Measurements from ENCODE around the gene NPFF. TPM values are rescaled to one million over a fixed set of nuclear protein-coding genes. Genes with fewer than 3 reads are reported as not detected.

Gene NPFF
- total RNA-seq, 1 donor from 2014 or later: not detected

GRCh38 chr12:53532524-53533445 is 25.5 kb upstream of the NPFF start:
- DNase-seq (ENCODE audit: low read depth): no peak
- no peak for TF ChIP-seq CTCF (IDR thresholded peaks at IDR 0.05; ENCODE audit: insufficient read depth, low read length, poor library complexity, severe bottlenecking)
- H3K36me3 ChIP-seq (ENCODE audit: control insufficient read depth, insufficient read depth, low read length): peaks cover 3% of the 10 kb centered on the region
- H3K27me3 ChIP-seq (ENCODE audit: control insufficient read depth, insufficient read depth, low read length): no peaks in the 10 kb centered on the region
- H3K4me3 ChIP-seq (ENCODE audit: low read depth, low read length): no peak overlapping the region

- Histone ChIP-seq H3K4me3 (ENCODE audit: low read depth, low read length) (no peak overlapping the region), H3K27me3 (ENCODE audit: control insufficient read depth, insufficient read depth, low read length) (no peaks in the 10 kb centered on the region), H3K36me3 (ENCODE audit: control insufficient read depth, insufficient read depth, low read length) (peaks cover 3% of the 10 kb centered on the region)
- no peak for TF ChIP-seq CTCF (IDR thresholded peaks at IDR 0.05; ENCODE audit: insufficient read depth, low read length, poor library complexity, severe bottlenecking)
- DNase-seq (ENCODE audit: low read depth): no peak
Observed at GRCh38 chr12:53532021-53532420, 24.7 kb upstream of the NPFF start.

GRCh38 chr12:53530920-53531319 is 23.6 kb upstream of the NPFF start:
- Histone ChIP-seq H3K4me3 (ENCODE audit: low read depth, low read length) (no peak overlapping the region), H3K36me3 (ENCODE audit: control insufficient read depth, insufficient read depth, low read length) (peaks cover 3% of the 10 kb centered on the region), H3K27me3 (ENCODE audit: control insufficient read depth, insufficient read depth, low read length) (no peaks in the 10 kb centered on the region)
- no peak for TF ChIP-seq CTCF (IDR thresholded peaks at IDR 0.05; ENCODE audit: insufficient read depth, low read length, poor library complexity, severe bottlenecking)
- DNase-seq (ENCODE audit: low read depth): no peak

- Histone ChIP-seq H3K27me3 (ENCODE audit: control insufficient read depth, insufficient read depth, low read length) (no peaks in the 10 kb centered on the region), H3K4me3 (ENCODE audit: low read depth, low read length) (no peak overlapping the region), H3K36me3 (ENCODE audit: control insufficient read depth, insufficient read depth, low read length) (peaks cover 3% of the 10 kb centered on the region)
- no peak for DNase-seq (ENCODE audit: low read depth)
- no peak for TF ChIP-seq CTCF (IDR thresholded peaks at IDR 0.05; ENCODE audit: insufficient read depth, low read length, poor library complexity, severe bottlenecking)
Observed at GRCh38 chr12:53530061-53530460, 22.8 kb upstream of the NPFF start.

- H3K4me3 ChIP-seq (ENCODE audit: low read depth, low read length): no peak overlapping the region
- no peak for TF ChIP-seq CTCF (IDR thresholded peaks at IDR 0.05; ENCODE audit: insufficient read depth, low read length, poor library complexity, severe bottlenecking)
- DNase-seq (ENCODE audit: low read depth): no peak
- H3K27me3 ChIP-seq (ENCODE audit: control insufficient read depth, insufficient read depth, low read length): no peaks in the 10 kb centered on the region
- H3K36me3 ChIP-seq (ENCODE audit: control insufficient read depth, insufficient read depth, low read length): no peaks in the 10 kb centered on the region
Observed at GRCh38 chr12:53524476-53524875, 17.2 kb upstream of the NPFF start.

All from kidney epithelial cell (primary cell).